ENCODE data around the gene IFITM2.
"Not testable (repeated sequence)": the region's sequence is repeated elsewhere in the genome, so short reads cannot be mapped to it uniquely, and the experiment has no call there.

Gene IFITM2

GRCh38 chr11:309979-310572, 2.5 kb downstream of the IFITM2 start:
- not testable (repeated sequence) for H4K20me1 ChIP-seq (ENCODE audit: insufficient read depth, low read length); H3K9ac ChIP-seq (ENCODE audit: low read length); H3K4me3 ChIP-seq (ENCODE audit: low read length); DNase-seq; H3K79me2 ChIP-seq (ENCODE audit: low read length); H3F3A ChIP-seq (ENCODE audit: insufficient read depth, low read length); H3K4me2 ChIP-seq (ENCODE audit: low read depth, low read length); H3K9me3 ChIP-seq (replicated peaks; ENCODE audit: insufficient read depth, low read length); H3K36me3 ChIP-seq (replicated peaks; ENCODE audit: insufficient read depth, low read length); H3K27ac ChIP-seq (ENCODE audit: low read length); H2AFZ ChIP-seq (ENCODE audit: low read length); H3K9me2 ChIP-seq (replicated peaks; ENCODE audit: insufficient read depth, low read length)
- peaks cover 61% of the 10 kb centered on the region for H3K27me3 ChIP-seq (replicated peaks; ENCODE audit: insufficient read depth, low read length)
- H3K4me1 ChIP-seq (ENCODE audit: low read length): peaks cover 14% of the 10 kb centered on the region

- H2AFZ ChIP-seq (ENCODE audit: low read length); H3K9me2 ChIP-seq (replicated peaks; ENCODE audit: insufficient read depth, low read length); H3K36me3 ChIP-seq (replicated peaks; ENCODE audit: insufficient read depth, low read length); H3K4me2 ChIP-seq (ENCODE audit: low read depth, low read length); H3K9ac ChIP-seq (ENCODE audit: low read length); DNase-seq; H3F3A ChIP-seq (ENCODE audit: insufficient read depth, low read length); H4K20me1 ChIP-seq (ENCODE audit: insufficient read depth, low read length); H3K9me3 ChIP-seq (replicated peaks; ENCODE audit: insufficient read depth, low read length); H3K79me2 ChIP-seq (ENCODE audit: low read length); H3K4me3 ChIP-seq (ENCODE audit: low read length); H3K27ac ChIP-seq (ENCODE audit: low read length): not testable (repeated sequence)
- Histone ChIP-seq H3K4me1 (ENCODE audit: low read length) (peaks cover 14% of the 10 kb centered on the region), H3K27me3 (replicated peaks; ENCODE audit: insufficient read depth, low read length) (peaks cover 61% of the 10 kb centered on the region)
Measured at GRCh38 chr11:311013-311748, 3.6 kb downstream of the IFITM2 start.

- no peaks in the 10 kb centered on the region for H4K20me1 ChIP-seq (ENCODE audit: insufficient read depth, low read length)
- no peaks in the 10 kb centered on the region for H3F3A ChIP-seq (ENCODE audit: insufficient read depth, low read length)
- no peak overlapping the region for H3K9ac ChIP-seq (ENCODE audit: low read length)
- H2AFZ ChIP-seq (ENCODE audit: low read length): no peak overlapping the region
- H3K9me3 ChIP-seq (replicated peaks; ENCODE audit: insufficient read depth, low read length): no peaks in the 10 kb centered on the region
- no peak overlapping the region for H3K4me2 ChIP-seq (ENCODE audit: low read depth, low read length)
- no peak overlapping the region for H3K27ac ChIP-seq (ENCODE audit: low read length)
- H3K4me3 ChIP-seq (ENCODE audit: low read length): no peak overlapping the region
- no peak for DNase-seq
- TF ChIP-seq CTCF (IDR thresholded peaks at IDR 0.05; ENCODE audit: low read length) (no peak), EZH2phosphoT487 (IDR thresholded peaks at IDR 0.05; ENCODE audit: low read length) (no peak), EZH2 (optimal IDR thresholded peaks at IDR 0.05; ENCODE audit: low read depth, low read length) (no peak)
- no peaks in the 10 kb centered on the region for H3K36me3 ChIP-seq (replicated peaks; ENCODE audit: insufficient read depth, low read length)
- peaks cover 14% of the 10 kb centered on the region for H3K4me1 ChIP-seq (ENCODE audit: low read length)
- H3K9me2 ChIP-seq (replicated peaks; ENCODE audit: insufficient read depth, low read length): no peaks in the 10 kb centered on the region
- peaks cover 61% of the 10 kb centered on the region for H3K27me3 ChIP-seq (replicated peaks; ENCODE audit: insufficient read depth, low read length)
- H3K79me2 ChIP-seq (ENCODE audit: low read length): no peaks in the 10 kb centered on the region
Measured at GRCh38 chr11:312092-312816, 4.6 kb downstream of the IFITM2 start.

GRCh38 chr11:313304-313786, 5.7 kb downstream of the IFITM2 start:
- H3K79me2 ChIP-seq (ENCODE audit: low read length): no peaks in the 10 kb centered on the region
- H2AFZ ChIP-seq (ENCODE audit: low read length): no peak overlapping the region
- H3F3A ChIP-seq (ENCODE audit: insufficient read depth, low read length): no peaks in the 10 kb centered on the region
- 0 out of 2 replicates have a peak overlapping the region, but pooled peaks have one; percentile 9 for H3K4me3 ChIP-seq (ENCODE audit: low read length)
- peak overlapping the region; percentile 57 for H3K4me2 ChIP-seq (ENCODE audit: low read depth, low read length)
- H3K4me1 ChIP-seq (ENCODE audit: low read length): peaks cover 14% of the 10 kb centered on the region
- no peak overlapping the region for H3K9ac ChIP-seq (ENCODE audit: low read length)
- no peaks in the 10 kb centered on the region for H3K9me3 ChIP-seq (replicated peaks; ENCODE audit: insufficient read depth, low read length)
- H3K9me2 ChIP-seq (replicated peaks; ENCODE audit: insufficient read depth, low read length): no peaks in the 10 kb centered on the region
- H3K27me3 ChIP-seq (replicated peaks; ENCODE audit: insufficient read depth, low read length): peaks cover 62% of the 10 kb centered on the region
- no peak overlapping the region for H3K27ac ChIP-seq (ENCODE audit: low read length)
- H4K20me1 ChIP-seq (ENCODE audit: insufficient read depth, low read length): no peaks in the 10 kb centered on the region
- no peaks in the 10 kb centered on the region for H3K36me3 ChIP-seq (replicated peaks; ENCODE audit: insufficient read depth, low read length)
- TF ChIP-seq CTCF (IDR thresholded peaks at IDR 0.05; ENCODE audit: low read length) (no peak), EZH2 (optimal IDR thresholded peaks at IDR 0.05; ENCODE audit: low read depth, low read length) (no peak), EZH2phosphoT487 (IDR thresholded peaks at IDR 0.05; ENCODE audit: low read length) (no peak)
- no peak for DNase-seq

All from MM.1S (cell line).